Measurements from ENCODE around the gene PRSS58. TPM values are rescaled to one million over a fixed set of nuclear protein-coding genes. Genes with fewer than 3 reads are reported as not detected.

PRSS58 gene
- total and polyA plus RNA-seq, 3 donors from 2014 or later, result 10.6 to 43.7 (median 21.3) TPM

GRCh38 chr7:142280263-142280662, 22.4 kb upstream of the PRSS58 start:
- no peaks in the 10 kb centered on the region for H3K4me1 ChIP-seq
- no peak overlapping the region for H3K4me3 ChIP-seq
- 62 to 63% methylated on average over 3 of the region's 3 CpGs for WGBS, 2 donors
- DNase-seq, result no peak
- H3K27ac ChIP-seq, result no peak overlapping the region
- TF ChIP-seq CTCF (IDR thresholded peaks at IDR 0.05), result no peak
- no peak for TF ChIP-seq POLR2A (IDR thresholded peaks at IDR 0.05)
- no peaks in the 10 kb centered on the region for H3K27me3 ChIP-seq
- intact Hi-C loops (cut with DNase I; ENCODE audit: low total_unique reads), result no loop called here
- H3K9me3 ChIP-seq, result no peaks in the 10 kb centered on the region
- no peaks in the 10 kb centered on the region for H3K36me3 ChIP-seq (ENCODE audit: low read depth, missing control alignments)

GRCh38 chr7:142279601-142280000, 21.7 kb upstream of the PRSS58 start:
- no peak for DNase-seq
- Histone ChIP-seq H3K4me3 (no peak overlapping the region), H3K4me1 (no peaks in the 10 kb centered on the region), H3K36me3 (ENCODE audit: low read depth, missing control alignments) (no peaks in the 10 kb centered on the region), H3K27ac (no peak overlapping the region), H3K9me3 (no peaks in the 10 kb centered on the region), H3K27me3 (no peaks in the 10 kb centered on the region)
- TF ChIP-seq CTCF (IDR thresholded peaks at IDR 0.05), result no peak
- no peak for TF ChIP-seq POLR2A (IDR thresholded peaks at IDR 0.05)
- WGBS, 2 donors, result 76 to 100% methylated on average over 1 of the region's 1 CpG
- intact Hi-C loops (cut with DNase I; ENCODE audit: low total_unique reads), result no loop called here

GRCh38 chr7:142275028-142275427, 17.2 kb upstream of the PRSS58 start:
- no peaks in the 10 kb centered on the region for H3K36me3 ChIP-seq (ENCODE audit: low read depth, missing control alignments)
- 81 to 82% methylated on average over 3 of the region's 3 CpGs for WGBS, 2 donors
- H3K4me3 ChIP-seq, result no peak overlapping the region
- H3K9me3 ChIP-seq, result no peaks in the 10 kb centered on the region
- no peak overlapping the region for H3K27ac ChIP-seq
- TF ChIP-seq CTCF (IDR thresholded peaks at IDR 0.05) (no peak), POLR2A (IDR thresholded peaks at IDR 0.05) (no peak)
- intact Hi-C loops (cut with DNase I; ENCODE audit: low total_unique reads), result no loop called here
- DNase-seq, result no peak
- H3K4me1 ChIP-seq, result no peaks in the 10 kb centered on the region
- H3K27me3 ChIP-seq, result no peaks in the 10 kb centered on the region

- no peaks in the 10 kb centered on the region for H3K27me3 ChIP-seq
- no peaks in the 10 kb centered on the region for H3K36me3 ChIP-seq (ENCODE audit: low read depth, missing control alignments)
- no peak for TF ChIP-seq CTCF (IDR thresholded peaks at IDR 0.05)
- DNase-seq, result no peak
- no peak overlapping the region for H3K4me3 ChIP-seq
- no peaks in the 10 kb centered on the region for H3K4me1 ChIP-seq
- intact Hi-C loops (cut with DNase I; ENCODE audit: low total_unique reads), result no loop called here
- H3K27ac ChIP-seq, result no peak overlapping the region
- no peaks in the 10 kb centered on the region for H3K9me3 ChIP-seq
- WGBS, 2 donors, result 55 to 56% methylated on average over 2 of the region's 2 CpGs
These were observed 15.0 kb upstream of the PRSS58 start for GRCh38 chr7:142272841-142273240.

GRCh38 chr7:142263598-142264380, 5.9 kb upstream of the PRSS58 start:
- no peak for TF ChIP-seq CTCF (IDR thresholded peaks at IDR 0.05)
- TF ChIP-seq POLR2A (IDR thresholded peaks at IDR 0.05), result no peak
- Histone ChIP-seq H3K4me3 (no peak overlapping the region), H3K36me3 (ENCODE audit: low read depth, missing control alignments) (no peaks in the 10 kb centered on the region), H3K9me3 (no peaks in the 10 kb centered on the region), H3K27me3 (no peaks in the 10 kb centered on the region), H3K4me1 (no peaks in the 10 kb centered on the region), H3K27ac (no peak overlapping the region)
- DNase-seq, result no peak
- WGBS, 2 donors, result 75 to 77% methylated on average over 8 of the region's 8 CpGs
- intact Hi-C loops (cut with DNase I; ENCODE audit: low total_unique reads), result no loop called here

All from testis (tissue), 3 donors.